SIG-M5 (cell line): ENCODE results near the gene MOCS2.

ENCODE experiments used
- DNase-seq: peaks from one replicate; lab custom pipeline; 2025; lab: John Stamatoyannopoulos, UW

The MOCS2 gene

DNA sequence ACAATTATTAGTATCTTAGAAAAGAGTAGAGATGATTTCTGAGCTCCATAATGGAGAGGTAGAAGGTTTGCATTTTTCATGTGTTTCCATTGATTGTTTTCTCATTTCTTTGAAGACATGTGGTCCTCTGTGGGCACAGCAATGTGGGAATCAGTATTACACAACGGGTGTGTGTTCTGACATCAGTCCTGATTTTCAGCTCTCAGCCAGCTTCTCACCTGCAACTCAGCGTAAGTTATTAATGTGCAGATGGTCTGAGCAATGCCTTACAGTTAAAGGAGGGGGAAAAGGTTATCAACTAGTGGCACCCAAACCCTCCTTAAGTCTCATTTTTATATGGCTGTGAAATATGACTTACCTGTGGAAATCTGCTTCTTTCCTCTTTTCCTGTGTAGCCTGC, 61.3 kb downstream of the MOCS2 start:
- DNase-seq: no peak
